SH-SY5Y (cell line): ENCODE measurements around the gene ACTR6.

ENCODE experiments used
- GATA2 ChIP-seq: IDR thresholded peaks from 2 replicates; pipeline ENCODE4 v1.6.1; 2011; ENCODE audit warnings: mild to moderate bottlenecking, low read depth, low read length
- GATA3 ChIP-seq: IDR thresholded peaks from 2 replicates; pipeline ENCODE4 v1.6.1; 2011; ENCODE audit warnings: low read depth, mild to moderate bottlenecking, low read length, moderate library complexity

Gene ACTR6

GRCh38 chr12:100229876-100230275 is 29.3 kb downstream of the ACTR6 start:
- TF ChIP-seq GATA2: no peak
- TF ChIP-seq GATA3: no peak

DNA sequence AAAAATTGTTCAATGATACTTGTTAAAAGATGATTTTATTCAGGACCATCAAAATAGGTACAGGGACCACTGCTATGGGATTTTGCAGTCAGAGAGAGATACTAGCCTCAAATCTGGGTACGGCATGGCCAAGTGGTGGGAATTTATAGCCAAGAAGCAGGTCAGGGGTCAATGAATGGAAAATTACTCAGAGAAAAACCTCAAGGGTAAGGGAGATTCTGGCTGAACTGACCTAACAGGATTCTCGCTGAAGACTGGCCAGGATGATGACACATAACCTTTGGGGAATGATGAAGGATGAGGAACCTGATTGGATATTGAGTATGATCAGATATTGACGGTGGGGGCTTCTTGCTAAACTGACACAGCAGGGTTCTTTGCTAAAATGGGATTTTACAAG is 33.6 kb downstream of the ACTR6 start:
- TF ChIP-seq GATA2: no peak
- no peak for TF ChIP-seq GATA3

DNA sequence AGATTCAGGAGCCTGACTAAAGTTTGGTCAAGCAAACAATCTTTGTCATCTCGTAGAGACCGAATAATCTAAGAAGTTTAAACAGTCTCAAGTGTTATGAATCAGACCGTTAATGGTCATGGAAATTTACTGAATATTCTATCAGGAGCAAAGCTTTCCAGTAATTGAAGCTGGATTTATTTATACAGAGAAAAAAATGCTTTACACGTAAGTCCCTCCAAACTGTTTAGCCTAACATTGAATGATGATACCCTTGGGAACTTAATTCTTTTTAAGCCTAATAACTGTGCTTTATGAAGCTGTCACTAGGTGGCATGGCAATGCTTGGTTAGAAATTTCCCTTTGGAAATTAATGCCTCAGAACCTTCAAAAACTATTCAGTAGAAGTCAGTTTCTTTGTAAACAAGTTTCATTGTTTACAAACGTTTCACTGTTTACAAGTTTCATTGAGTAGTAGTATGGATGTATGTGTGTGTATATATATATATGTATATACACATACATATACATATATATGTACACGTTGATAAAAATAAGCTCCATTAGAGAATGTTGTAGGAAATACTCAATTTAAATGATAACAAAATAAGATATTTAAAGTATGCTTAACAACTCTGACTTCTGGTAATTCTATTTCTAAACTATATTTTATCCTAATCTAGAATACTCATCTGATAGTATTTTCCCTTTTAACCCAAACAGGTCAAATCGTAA is 34.1 kb downstream of the ACTR6 start:
- no peak for TF ChIP-seq GATA3
- no peak for TF ChIP-seq GATA2

DNA sequence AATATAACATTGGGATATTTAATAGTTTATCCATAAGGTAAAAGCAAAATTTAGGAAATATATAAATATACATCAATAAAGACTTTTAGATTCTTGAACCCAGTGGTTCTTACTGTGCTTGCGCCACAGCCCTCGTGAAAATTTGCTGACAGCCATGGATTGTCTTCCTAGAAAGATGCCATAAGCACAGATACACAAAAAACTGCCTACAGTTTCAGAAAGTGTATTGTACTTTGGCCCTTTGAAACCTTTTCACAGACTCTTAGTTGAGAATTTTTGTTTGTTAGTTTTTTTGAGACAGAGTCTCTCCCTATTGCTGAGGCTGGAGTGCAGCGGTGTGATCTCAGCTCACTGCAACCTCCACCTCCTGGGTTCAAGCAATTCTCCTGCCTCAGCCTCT is 38.2 kb downstream of the ACTR6 start:
- no peak for TF ChIP-seq GATA2
- TF ChIP-seq GATA3: no peak

- no peak for TF ChIP-seq GATA2
- TF ChIP-seq GATA3: no peak
These were observed 39.0 kb downstream of the ACTR6 start for GRCh38 chr12:100239589-100239988.

- TF ChIP-seq GATA2 (no peak), GATA3 (no peak)
These were observed 42.5 kb downstream of the ACTR6 start for GRCh38 chr12:100243137-100243536.

GRCh38 chr12:100247765-100248164 is 47.1 kb downstream of the ACTR6 start:
- TF ChIP-seq GATA3 (no peak), GATA2 (no peak)

GRCh38 chr12:100248886-100249285 is 48.3 kb downstream of the ACTR6 start:
- no peak for TF ChIP-seq GATA2
- TF ChIP-seq GATA3: no peak

DNA sequence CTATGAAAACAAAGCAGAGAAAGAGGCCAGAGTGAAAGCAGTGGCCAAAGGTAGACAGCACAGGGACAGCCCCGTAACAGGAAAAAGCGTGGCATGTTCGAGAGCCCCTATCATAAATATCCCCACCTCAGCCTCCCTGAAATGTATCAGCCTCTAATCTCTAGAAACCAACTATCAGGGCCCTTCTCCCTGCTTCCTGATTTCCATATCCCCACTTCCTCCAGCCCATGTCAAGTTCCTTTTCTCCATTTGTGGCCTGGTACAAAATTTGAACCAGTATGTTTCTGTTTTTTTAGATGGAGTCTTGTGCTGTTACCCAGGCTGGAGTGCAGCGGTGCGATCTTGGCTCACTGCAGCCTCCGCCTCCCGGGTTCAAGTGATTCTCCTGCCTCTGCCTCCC is 49.3 kb downstream of the ACTR6 start:
- TF ChIP-seq GATA3: no peak
- no peak for TF ChIP-seq GATA2

DNA sequence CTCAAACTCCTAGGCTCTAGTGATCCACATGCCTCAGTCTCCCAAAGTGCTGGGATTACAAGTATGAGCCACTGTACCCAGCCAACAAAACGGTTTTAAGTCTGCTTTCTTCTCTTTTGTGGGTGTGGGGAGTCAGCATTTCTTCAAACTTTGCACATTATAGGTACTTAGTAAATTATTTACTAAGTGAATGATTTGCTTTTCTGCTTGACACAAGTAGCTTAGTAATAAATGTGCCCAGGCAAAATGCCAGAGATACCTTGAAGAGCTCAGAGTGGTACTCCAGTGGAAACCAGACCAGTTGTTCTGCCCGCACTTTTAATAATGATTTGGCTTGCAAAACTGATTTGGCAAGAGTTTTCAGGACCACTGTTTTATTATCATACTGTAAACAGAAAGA is 51.3 kb downstream of the ACTR6 start:
- TF ChIP-seq GATA2 (no peak), GATA3 (no peak)

- TF ChIP-seq GATA2 (no peak), GATA3 (no peak)
These were observed 52.8 kb downstream of the ACTR6 start for GRCh38 chr12:100253437-100253836.

- TF ChIP-seq GATA2: no peak
- no peak for TF ChIP-seq GATA3
These were observed 54.3 kb downstream of the ACTR6 start for GRCh38 chr12:100254876-100255275.

DNA sequence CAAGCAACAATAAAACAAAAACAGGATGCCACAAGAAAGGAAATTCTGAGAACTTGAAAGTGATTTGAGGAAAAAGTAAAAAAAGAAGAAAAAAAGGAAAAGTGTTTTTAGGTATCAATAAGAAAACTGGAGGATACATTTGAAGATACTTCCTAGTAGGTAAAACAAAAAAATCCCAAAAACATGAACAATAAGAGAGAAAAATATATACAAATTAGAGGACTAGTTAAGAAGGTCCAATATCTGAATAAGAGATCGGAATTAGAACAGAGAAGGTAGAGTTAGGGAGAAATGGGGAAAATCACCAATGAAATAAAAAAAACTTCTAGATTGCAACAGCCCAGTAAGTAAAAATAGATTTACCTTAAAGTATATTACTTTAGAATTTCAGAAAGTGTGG is 57.5 kb downstream of the ACTR6 start:
- TF ChIP-seq GATA2 (no peak), GATA3 (no peak)

DNA sequence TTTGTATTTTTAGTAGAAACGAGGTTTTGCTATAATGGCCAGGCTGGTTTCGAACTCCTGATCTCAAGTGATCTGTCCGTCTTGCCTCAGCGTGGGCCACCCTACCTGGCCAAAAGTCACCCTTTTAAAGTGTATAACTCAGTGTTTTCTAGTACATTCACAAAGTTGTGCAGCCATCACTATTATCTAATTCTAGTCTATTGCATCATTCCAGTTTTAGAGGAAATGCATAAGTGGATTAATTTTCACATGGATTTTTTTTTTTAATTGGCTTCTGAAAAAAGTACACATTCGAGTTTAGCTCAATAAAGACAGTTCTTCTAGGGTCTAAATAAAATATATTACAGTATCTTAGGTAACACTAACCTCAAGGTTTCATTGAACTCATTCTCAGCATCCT is 62.5 kb downstream of the ACTR6 start:
- TF ChIP-seq GATA3 (no peak), GATA2 (no peak)

- no peak for TF ChIP-seq GATA3
- TF ChIP-seq GATA2: no peak
These were observed 65.3 kb downstream of the ACTR6 start for GRCh38 chr12:100265732-100266584.

DNA sequence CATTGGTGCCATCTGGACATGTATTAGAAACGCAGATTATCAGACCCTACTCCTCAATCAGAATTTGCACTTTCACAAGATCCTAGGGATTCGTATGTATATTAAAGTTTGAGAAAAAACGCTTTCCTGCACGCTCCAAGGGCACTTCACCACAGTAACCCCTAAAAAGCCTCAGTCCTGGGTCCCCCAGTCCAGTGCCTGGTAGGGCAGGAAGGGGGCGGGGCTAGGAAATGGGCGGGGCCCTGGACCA is 65.9 kb downstream of the ACTR6 start:
- TF ChIP-seq GATA2 (no peak), GATA3 (no peak)
